HG02870 (cell line): ENCODE data around the gene ATXN1L.
"Not testable (repeated sequence)": the region's sequence is repeated elsewhere in the genome, so short reads cannot be mapped to it uniquely, and the experiment has no call there.

Source experiments
- ATAC-seq: cut with Tn5 transposase; IDR thresholded peaks from one replicate; pipeline ENCODE4 v1.9.1; 2021; ENCODE audit warnings: mild to moderate bottlenecking, moderate library complexity; ENCODE audit not compliant: unreplicated experiment

Gene ATXN1L

DNA sequence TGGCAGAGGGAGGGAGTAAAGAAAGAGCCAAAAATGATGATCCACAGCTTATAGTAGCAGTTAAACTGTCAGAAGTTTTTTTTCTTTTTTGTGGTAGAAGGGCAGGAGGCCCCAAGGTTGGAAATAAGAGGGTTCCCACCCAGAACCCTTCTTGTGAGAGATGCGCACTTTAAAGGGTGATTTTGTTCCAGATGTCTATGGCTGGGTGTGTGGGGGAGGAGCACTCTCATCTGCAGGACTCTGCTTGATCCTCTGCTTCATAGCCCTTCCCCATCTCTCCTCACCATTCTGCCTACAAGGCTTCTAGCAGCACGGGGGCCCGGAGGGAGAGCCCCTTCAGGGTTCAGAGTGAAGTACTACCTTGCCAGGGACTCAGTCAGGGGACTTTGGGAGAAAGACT is 6.4 kb downstream of the ATXN1L start:
- ATAC-seq, result no peak

DNA sequence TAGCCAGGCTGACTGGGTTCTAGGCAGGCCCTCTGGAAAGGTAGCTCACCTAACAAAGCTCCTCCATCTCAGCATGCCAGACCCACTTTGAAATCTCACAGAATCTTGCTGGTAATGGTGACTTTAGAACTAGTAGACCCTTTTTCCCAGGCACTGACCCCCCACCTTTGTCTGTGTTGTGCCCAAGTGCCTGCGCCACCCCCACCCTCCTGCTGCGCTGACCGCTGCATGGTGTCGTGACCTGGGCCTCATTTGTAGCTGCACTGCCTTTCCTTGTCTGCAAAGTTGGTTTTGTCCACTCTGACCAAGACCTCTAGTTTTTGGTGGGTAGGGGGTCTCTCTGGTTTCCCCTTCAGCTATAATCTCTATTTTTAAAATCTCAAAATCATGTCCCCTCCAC is 6.8 kb downstream of the ATXN1L start:
- no peak for ATAC-seq

DNA sequence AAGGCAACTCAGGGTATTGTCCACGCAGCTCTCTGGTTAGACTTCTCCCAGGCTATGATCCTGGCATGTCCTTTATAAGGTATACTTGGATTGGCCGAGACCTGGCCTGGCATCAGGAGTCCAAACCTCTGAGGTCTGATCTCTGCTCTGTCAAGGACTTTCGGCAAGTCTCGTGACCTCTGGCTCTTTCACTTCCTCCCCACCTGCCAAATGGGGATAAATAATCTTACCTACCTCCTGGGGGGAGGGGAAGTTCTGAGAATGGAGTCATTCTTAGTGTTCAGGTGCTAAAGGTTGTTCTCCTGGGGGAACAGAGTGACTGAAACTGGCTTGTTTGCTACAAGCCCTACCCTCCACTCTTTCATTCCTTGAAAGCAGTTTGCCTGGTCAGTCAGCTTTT is 7.6 kb downstream of the ATXN1L start:
- ATAC-seq, result peak; percentile 67

DNA sequence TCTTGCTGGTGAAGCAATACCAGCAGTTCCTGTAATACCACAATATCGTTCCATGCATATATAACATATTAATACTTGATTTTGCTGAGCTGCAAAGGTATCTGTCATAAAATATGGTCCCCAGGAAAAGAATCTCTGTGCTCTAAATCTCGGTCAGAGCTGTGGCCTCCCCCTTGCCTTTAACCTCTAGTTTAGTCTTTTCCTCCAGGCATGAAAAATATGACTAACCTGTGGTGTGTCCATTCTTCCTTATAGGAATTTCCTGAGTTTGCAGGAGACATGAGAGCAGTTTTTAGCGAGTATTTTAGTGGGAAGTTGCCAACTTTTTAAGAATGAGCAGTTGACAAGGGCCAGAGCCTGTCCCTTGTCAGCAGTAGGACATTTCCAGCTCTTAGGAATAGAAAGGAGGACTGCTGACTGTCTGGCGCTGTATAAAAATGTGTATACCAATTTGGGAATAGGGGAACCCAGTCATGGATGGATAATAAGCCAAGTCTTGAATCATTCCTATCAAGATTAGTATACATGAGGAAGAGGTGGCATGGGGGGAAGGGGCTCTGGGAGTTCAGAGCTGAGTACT is 8.7 kb downstream of the ATXN1L start:
- no peak for ATAC-seq

DNA sequence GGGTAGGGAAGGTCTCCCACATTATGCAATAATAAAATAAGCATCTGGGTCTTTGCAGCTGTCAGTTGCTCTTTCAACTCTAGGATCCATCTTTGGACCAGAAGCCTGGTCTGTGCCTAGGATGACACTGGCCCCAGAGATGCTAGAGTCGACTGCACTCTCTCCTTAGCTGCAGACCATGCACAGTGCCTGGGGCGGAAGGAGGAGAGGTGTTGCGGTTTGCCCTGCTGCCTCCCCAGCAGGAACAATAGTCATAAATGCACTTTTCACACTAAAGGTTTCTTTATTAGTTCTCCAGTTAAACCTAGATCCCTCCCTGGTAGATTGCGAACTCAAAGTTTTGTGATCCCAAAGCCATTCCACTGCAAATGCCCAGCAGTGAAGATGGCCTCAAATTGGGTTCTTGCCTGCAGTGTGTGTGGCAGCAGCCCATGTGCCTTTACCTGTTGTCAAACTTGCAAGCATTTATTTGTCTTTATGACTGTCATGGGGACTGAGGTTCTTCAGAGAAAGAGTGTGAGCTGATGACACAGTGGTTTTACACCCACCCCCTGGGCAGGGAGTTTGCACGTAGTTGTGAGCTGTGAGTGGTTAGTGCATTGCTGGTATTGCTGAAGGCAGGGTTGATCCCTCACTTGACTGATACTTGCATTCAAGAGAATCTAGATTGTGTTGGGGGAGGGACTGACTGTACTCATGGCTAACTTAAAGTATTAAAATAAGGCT is 10.3 kb downstream of the ATXN1L start:
- no peak for ATAC-seq

DNA sequence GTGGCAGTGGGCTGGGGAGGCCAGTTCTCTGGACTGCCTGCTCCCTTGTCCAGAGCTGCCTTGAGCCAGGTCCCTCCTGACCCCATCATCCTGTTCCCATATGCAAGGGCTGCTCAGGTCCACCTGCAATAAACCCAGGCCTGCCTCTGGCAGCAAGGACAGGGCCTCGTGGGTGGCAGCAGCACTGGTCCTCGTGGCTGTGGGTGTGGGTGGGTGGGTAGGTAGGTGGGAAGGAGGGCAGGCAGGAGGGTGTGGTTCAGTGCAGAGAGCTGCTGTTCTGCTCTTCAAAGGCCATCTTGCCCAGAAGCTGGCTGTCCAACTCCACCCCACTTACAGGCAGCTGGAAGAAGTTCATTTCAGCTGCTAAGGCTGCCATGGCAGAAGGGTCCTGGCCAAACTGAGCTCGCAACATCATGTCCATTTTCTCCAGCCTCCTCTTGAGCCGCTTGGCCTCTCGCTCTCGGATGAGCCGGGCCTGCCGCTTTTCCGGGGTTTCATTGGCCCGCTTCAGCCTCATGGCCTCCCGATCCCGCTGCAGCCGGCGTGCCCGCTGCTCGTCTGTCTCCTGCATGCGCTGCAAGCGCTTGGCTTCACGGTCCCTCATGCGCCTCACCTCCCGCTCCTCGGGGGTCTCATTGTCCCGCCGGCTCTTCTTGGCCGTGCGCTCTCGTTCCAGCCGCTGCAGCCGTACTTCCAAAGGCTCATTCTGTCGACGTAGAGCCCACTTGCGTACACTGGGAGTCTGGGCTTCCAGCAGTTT is 14.2 kb downstream of the ATXN1L start:
- ATAC-seq, result no peak

DNA sequence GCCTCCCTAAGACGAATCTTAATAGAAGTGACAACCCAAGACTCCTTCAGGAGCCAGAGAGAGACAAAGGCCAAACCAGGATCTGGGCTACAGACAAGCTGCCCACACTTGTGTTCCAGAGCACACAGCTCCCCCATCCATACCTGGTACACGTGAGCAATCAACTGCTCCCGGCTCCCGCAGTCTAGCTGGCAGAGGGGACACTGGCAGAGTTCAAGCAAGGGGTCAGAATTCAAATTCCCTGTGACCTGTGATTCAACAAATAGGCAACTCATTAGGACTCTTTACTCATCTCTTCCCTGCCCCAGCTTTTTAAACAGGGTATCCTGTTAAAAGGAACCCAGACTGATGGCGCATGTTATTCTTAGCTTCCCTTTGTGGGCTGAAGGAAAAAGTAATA is 18.2 kb downstream of the ATXN1L start:
- ATAC-seq, result no peak

DNA sequence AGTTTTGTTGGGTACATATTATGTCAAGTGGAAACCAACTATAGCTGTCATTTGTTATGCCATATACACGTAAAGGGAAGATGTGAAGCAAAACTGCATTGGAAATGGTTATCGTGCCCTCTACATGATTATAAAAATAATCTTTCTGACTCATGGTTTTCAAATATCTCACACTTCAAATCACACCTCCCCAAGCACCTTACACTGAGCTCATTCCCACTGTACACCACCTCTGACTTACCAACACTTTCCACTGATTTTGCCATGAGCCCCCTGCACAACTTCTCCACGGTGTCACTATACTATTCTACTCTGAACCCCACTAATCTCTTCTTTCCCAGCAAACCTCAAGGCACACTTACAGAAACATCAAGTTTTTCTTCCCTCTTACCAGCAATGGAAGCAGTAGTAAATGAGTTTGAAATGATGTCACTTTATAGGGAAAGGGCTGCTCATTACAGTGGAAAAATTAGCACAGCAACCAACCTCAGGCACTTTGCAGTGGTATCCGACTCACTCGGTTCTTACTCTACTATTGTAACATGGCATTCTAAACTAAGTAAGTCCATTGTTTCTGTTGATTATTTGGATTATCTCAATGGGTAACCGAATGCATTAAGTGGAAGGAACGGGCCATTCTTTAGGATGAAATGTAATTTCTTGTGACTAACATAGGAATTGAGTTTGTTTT is 19.5 kb downstream of the ATXN1L start:
- ATAC-seq, result no peak

DNA sequence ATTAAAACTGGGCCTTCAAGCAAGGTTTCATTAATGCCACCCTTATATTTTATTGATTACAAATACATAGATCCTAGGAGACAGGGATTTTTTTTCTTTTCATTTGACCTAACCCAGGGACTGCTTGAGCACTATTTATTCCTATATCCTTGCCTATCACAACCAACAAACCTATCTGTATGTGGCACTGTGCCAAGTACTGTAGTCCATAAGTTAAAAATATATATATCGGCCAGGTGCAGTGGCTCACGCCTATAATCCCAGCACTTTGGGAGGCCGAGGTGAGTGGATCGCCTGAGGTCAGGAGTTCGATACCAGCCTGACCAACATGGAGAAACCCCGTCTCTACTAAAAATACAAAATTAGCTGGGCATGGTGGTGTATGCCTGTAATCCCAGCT is 21.4 kb downstream of the ATXN1L start:
- ATAC-seq, result not testable (repeated sequence)

DNA sequence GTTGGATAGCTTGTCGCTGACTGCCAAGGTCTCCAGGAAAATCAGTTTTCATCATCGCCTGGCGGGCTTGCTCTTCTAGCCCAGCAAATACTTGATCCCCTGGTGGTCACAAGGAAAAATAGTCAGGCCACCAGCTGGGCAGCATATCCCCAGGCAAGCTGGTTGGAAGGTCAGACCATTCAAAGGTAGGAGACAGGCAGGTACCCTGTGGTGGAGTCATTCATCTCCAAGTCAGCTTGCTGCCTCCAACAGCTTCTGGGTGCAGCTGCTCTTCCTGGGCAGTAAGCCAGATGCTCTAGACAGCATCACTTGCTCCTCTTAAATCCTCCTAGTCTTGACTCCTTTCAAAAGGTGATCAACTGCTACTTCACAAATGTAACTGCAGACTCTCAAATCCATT is 22.2 kb downstream of the ATXN1L start:
- no peak for ATAC-seq

DNA sequence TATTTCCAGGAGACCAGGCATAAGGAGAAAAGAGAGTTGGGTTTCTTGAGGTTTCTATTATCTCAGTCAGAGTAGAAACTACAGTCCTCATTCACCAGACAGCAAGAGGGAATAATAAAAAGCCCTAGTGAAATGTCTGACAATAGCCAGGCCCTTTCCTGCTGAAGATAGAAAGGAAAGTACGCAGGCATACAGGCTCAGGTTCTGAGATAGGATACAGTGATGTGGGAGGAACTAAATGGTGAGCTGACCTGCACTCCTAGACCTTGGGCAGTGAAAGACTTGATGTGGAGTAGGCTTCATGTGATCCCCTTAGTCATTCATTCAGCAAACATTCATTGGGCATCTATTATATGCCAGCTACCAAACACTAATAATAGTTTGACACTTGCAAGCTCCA is 23.3 kb downstream of the ATXN1L start:
- ATAC-seq, result no peak

DNA sequence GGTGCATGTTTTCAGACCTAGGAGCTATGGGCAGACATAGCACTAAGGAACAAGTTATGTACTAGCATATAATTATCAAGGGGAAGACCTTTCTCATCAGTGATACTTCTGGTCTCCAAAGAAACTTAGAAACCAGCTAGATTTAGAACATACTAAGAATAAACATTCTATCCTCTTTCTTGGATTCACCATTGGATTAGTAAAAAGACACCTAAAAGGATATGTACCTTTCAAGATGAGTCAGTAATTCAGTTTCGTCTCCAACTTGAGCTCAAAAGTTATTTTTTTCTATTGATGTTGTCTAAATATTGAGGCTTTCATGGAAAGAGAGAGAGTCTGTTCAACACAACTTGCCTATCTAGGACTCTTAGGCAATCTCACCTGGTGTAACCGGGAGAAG is 25.0 kb downstream of the ATXN1L start:
- ATAC-seq, result no peak

DNA sequence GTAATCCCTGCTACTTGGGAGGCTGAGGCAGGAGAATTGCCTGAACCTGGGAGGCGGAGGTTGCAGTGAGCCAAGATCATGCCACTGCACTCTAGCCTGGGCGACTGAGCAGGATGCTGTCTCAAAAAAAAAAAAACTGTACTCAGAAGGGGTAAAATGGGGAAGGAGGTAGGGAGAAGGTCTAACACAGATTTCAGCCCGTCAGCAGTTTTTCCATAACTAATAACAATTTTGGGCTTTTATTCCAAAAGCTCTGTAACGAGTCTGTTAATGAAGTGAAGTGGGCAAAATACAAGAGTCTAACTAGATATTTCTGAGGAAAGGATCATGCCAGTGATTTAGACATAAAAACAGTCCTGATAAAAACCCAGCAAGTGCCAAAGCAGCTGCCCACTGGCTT is 27.4 kb downstream of the ATXN1L start:
- no peak for ATAC-seq

DNA sequence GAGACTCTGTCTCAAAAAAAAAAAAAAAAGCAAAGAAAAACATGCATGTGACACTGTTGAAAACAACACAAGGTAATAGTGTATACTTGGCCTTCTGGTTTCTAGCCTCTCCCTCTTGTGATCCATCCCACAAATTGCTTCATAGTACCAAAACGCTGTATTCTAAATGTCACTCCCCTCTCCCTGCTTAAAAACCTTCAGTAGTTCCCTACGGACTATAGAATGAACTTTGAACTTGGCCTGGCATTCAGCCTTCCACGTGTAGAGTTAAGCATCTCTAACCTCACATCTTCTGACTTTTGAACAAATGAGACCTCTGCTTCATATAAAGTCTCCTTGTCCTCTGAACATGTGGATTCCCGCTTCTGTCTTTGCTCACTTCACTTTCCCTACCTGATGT is 33.1 kb downstream of the ATXN1L start:
- no peak for ATAC-seq

DNA sequence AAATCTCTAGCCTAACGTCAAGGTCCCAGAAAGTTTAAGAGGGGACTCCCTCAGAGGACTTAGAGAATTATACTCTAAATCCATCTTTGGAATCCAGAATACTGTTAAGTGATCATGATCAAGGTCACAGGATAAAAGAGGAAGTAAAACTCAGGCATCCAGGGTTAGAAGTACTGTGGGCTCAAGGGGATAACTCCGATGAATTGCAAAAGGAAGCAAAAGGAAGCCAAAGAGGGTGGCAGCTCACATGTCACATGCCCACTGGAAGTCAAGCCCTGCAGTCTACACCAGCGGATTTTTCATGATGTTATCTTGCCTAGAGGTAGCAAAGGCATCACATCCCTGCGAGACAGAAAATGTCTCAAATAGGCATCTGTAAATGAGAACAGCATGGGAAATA is 34.4 kb downstream of the ATXN1L start:
- ATAC-seq, result no peak

DNA sequence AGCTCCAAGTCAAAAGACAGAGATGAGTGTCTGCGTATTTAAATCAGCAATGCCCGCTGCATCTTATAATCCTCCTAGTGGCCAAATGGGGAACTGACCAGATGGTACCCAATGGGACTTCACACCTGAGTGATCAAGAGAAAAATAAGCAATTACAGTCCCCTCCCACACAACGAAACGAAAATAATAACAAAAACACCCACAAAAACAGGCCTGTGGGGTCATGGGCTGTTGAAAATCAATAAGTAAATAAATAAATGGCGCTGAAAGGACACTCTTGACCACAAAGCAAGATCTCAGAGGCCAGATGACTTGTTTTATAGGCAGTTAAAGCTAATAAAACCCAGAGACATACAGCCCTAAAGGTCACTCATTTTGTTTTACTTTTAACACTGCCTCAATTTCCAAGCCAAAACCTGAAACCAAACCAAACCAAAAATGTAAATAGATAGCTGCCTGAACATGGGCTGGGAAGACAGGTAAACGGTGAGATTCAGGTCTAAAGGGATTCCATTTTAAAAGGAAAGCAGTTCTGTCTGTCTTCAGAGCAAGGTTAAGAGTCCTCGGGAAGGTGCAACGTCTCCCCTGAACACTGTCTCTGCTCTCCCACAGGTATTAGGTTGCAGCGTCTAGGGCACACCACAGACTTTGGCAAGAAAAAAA is 36.9 kb downstream of the ATXN1L start:
- peak; percentile 32 for ATAC-seq

DNA sequence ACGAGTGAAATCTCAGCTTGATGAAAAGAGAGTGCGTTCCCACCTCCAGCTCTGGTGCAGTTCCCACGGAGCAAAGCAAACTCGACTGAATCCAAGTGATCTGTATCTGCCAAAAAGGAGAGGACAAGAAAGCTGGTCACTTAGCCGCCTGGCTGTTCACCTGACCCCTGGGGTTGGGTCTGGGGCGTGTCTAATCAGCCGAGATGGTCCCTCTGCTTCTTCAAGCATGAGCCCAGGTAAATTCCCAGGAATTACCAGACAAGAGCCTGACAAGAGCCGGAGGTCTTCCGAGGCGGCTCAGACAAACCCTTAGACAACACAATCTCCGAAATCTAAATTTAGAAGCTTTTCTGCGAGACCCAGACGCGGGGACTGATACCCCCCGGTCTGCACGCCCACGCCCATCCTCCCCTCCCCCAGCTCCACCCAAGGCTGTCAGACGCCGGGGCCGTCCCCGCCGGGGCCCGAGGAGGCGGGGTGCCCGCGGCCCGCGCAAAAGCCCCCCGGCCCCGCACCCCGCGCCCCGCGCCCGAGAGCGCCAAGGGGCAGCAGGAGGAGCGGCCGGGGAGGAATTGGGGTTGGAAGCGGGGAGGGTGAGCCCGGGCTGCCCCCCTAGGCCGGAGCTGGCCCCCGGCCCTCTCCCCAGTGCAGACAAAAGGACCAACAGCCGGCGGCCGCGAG is 37.5 kb downstream of the ATXN1L start:
- peak; percentile 44 for ATAC-seq

DNA sequence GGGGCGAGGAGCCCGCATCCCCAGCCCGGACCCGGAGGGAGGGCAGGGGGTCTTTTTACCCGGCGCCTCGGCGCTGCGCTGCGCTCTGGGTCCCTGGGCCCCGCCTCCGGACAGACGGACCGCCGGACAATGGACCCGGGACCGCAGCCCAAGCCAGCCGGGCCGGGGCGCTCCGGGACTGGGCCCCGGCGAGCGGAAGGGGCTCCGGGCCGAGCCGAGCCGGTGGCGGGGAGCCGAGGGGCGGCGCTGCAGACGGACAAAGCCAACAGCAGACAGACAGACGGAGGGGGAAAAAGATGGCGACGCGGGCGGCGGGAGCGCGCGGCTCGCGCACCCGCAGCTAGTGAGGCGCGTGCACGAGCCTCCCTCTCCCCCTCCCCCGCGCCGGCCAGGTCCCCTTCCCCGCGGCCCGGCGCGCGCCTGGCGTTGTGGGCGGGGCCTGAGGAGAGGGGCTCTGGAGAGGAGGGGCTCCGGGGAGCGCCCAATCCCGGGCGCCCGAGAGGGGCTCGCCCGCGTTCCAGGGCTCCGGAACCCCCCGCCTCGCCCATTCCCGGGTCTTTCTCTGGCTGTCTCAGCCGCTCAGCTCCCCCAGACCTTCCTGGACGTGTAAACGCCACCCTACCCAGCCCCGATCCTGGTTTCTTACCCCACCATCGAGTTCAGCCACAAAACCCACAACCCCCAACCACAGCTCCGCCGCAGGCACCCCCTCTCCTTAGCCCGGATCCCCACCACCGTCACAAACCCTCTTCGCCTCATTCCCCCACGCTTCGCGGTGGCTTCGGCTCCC is 38.3 kb downstream of the ATXN1L start, which contains the start of gene ZNF821:
ZNF821 (minus strand) TSS at position 334 of the 790 bp plus-strand sequence. CDS start 4,236 bp downstream, outside the sequence.
- peak; percentile 37 for ATAC-seq

DNA sequence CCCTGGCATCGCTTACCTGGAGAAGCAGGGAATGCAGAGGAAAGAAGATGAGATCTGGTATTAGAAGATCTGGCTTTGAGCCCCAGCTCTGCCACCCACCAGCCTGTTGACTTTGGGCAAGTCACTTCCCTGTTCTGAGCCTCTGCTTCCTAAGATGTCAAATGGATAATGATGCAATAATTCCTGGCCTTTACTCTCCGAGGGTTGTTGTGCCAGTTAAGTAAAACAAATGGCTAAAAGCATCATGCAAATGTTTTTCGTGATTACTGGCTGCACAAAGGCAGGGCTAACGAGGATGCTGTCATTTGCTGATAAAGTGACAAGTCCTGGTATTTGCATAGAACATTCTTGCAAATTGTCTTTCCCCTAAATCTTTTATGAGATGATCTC is 39.5 kb downstream of the ATXN1L start:
- no peak for ATAC-seq

DNA sequence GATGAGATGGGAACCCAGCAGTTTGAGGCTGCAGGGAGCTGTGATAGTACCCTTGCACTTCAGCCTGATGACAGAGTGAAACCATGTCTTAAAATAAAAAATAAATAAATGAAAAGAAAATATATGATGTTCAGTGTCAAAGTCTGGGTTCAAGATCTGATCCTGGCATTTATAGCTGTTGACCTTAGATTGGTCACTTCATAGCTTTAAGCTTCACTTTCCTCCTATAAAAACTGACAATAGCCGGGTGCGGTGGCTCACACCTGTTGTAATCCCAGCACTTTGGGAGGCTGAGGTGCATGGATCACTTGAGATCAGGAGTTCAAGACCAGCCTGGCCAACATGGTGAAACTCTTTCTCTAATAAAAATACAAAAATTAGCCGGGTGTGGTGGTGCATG is 43.4 kb downstream of the ATXN1L start:
- ATAC-seq, result no peak
